ENCODE measurements around the gene IER5L. TPM values are rescaled to one million over a fixed set of nuclear protein-coding genes. Genes with fewer than 3 reads are reported as not detected.

Gene IER5L
- 4.9 TPM in 2 replicates for polyA plus RNA-seq (2011; rRNA removed)
- 4.7 and 6.5 TPM in 2 replicates for polyA minus RNA-seq (2011; rRNA and poly(A)+ RNA removed)

DNA sequence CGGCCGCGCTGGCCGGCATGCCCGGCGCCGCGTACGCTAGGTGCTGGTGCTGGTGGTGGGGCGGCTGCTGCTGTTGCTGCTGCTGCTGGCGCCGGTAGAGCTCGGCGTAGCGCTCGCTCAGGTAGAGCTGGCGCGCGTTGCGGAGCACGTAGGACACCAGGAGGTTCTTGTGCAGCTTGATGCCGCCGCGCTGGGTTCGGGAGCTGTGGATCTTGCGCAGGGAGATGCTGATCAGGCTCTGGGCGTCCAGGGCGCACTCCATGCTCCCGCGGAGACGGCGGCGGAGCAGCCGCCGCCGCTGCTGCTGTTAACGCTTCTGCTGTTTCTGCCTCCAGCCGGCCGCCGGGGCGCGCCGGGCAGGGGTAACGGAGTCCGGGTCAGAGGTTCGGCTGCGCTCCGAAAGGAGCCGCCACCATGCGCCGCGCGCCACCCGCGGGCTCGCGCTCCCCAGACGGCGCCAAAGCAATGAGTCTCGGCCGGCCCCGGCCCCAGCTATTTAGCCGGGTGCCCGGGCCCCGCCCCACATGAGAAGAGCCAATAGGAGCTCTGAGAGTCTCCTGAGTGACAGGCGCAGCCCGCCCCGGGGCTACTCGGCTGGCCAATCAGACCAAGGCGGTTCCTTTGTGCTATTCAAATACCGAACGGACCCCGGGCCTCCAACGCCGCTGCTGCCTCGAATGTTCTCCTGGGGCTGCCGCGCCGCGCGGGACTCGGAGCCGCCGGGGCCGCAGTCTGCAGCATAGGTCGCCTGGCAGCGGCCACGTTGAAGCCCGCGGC, at the start of gene IER5L:
TSS of gene IER5L (minus strand) at position 471 of the 777 bp plus-strand sequence. CDS start at position 262, 209 bp downstream.
- no peaks in the 10 kb centered on the region for H3K27me3 ChIP-seq (ENCODE audit: control insufficient read depth, insufficient read depth, low read length)
- H3K4me3 ChIP-seq (ENCODE audit: low read depth, low read length): peak within 1 kb of the TSS; percentile 91
- H3K27ac ChIP-seq (ENCODE audit: low read depth, low read length): peak within 1 kb of the TSS; percentile 61
- ChIA-PET POLR2A (interaction anchor here (0.5 to 2.2 kb wide), 62 partner anchors 11 to 862 kb away, joined by 3 to 44 read pairs (median 4); partner anchors contain the start of genes C9orf50 and NTMT1), CTCF (interaction anchor here (0.6 kb wide), 2 partner anchors 46 to 311 kb away, joined by 3 read pairs; no protein-coding TSS in a partner anchor)
- H3K9me3 ChIP-seq (ENCODE audit: control insufficient read depth, insufficient read depth, low read length): no peaks in the 10 kb centered on the region; the same call in 1 of the 2 replicates
- TF ChIP-seq, protein P1, sequence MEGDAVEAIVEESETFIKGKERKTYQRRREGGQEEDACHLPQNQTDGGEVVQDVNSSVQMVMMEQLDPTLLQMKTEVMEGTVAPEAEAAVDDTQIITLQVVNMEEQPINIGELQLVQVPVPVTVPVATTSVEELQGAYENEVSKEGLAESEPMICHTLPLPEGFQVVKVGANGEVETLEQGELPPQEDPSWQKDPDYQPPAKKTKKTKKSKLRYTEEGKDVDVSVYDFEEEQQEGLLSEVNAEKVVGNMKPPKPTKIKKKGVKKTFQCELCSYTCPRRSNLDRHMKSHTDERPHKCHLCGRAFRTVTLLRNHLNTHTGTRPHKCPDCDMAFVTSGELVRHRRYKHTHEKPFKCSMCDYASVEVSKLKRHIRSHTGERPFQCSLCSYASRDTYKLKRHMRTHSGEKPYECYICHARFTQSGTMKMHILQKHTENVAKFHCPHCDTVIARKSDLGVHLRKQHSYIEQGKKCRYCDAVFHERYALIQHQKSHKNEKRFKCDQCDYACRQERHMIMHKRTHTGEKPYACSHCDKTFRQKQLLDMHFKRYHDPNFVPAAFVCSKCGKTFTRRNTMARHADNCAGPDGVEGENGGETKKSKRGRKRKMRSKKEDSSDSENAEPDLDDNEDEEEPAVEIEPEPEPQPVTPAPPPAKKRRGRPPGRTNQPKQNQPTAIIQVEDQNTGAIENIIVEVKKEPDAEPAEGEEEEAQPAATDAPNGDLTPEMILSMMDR (IDR thresholded peaks at IDR 0.05; ENCODE audit: low read depth, low read length): no peak
- peak; percentile 88 for DNase-seq (ENCODE audit: low read depth, low spot score)

DNA sequence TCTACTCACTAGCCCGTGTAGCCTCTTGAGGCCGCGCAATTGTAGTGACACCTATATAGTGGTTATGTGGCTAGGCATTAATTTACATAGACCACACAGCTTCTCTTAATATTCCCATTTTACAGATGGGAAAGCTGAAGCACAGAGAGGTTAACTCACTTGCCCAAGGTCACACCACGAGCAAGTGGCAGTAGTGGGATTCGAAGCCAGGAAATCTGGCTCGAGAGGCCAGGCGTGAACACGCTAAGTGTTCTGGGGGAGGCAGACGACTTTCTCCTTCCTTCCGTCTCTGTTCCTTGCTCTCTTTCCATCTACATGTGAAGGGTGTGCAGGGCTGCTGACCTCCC, 49.8 kb upstream of the IER5L start:
- ChIA-PET POLR2A (interaction anchor here (0.7 kb wide), 1 partner anchor 10 kb away, joined by 3 read pairs; no protein-coding TSS in a partner anchor), CTCF (no interaction called here)
- H3K4me3 ChIP-seq (ENCODE audit: low read depth, low read length): no peak overlapping the region
- no peak for DNase-seq (ENCODE audit: low read depth, low spot score)
- no peak overlapping the region for H3K27ac ChIP-seq (ENCODE audit: low read depth, low read length)
- peaks cover 2% of the 10 kb centered on the region for H3K27me3 ChIP-seq (ENCODE audit: control insufficient read depth, insufficient read depth, low read length)
- H3K9me3 ChIP-seq (ENCODE audit: control insufficient read depth, insufficient read depth, low read length): peaks cover 3% of the 10 kb centered on the region
- TF ChIP-seq, protein P1 (IDR thresholded peaks at IDR 0.05; ENCODE audit: low read depth, low read length): no peak

DNA sequence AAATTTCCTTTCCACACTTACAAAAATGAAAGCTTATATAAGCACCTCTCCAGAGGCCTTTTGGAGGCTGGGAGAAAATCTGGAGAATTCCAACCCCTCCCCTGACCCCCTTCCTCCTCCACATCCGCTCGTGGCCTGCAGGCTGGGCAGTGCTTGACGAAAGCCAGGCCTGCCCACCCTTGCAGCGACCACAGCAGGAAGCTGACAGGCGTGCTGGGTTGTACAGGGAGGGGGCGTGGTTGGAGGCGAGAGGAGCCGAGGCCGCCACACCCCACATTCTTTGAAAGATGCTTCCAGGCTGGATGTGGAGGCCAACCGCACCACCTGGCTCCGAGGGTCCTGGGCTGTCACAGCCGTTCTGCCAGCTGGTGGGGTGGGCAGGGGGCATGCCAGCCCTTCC, 47.8 kb upstream of the IER5L start:
- Histone ChIP-seq H3K9me3 (ENCODE audit: control insufficient read depth, insufficient read depth, low read length) (no peaks in the 10 kb centered on the region; the same call in 1 of the 2 replicates), H3K4me3 (ENCODE audit: low read depth, low read length) (no peak overlapping the region), H3K27me3 (ENCODE audit: control insufficient read depth, insufficient read depth, low read length) (peaks cover 2% of the 10 kb centered on the region), H3K27ac (ENCODE audit: low read depth, low read length) (no peak overlapping the region)
- ChIA-PET CTCF (interaction anchor here (0.6 kb wide), 1 partner anchor 52 kb away, joined by 3 read pairs; no protein-coding TSS in a partner anchor), POLR2A (no interaction called here)
- TF ChIP-seq, protein P1 (IDR thresholded peaks at IDR 0.05; ENCODE audit: low read depth, low read length): no peak
- no peak for DNase-seq (ENCODE audit: low read depth, low spot score)

DNA sequence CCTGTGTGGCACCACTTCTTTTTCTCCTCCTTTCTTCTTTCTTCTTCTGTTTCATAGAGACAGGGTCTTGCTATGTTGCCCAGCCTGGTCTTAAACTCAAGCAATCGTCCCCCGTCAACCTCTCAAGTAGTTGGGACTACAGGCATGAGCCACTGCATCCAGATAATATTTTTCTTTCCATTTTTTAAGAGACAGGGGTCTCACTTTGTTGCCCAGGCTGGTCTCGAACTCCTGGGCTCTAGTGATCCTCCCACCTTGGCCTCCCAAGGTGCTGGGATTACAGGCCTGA, 47.4 kb upstream of the IER5L start:
- ChIA-PET CTCF (no interaction called here), POLR2A (interaction anchor here (0.7 kb wide), 1 partner anchor 90 kb away, joined by 4 read pairs; no protein-coding TSS in a partner anchor)
- H3K27ac ChIP-seq (ENCODE audit: low read depth, low read length): no peak overlapping the region
- no peaks in the 10 kb centered on the region; the same call in 1 of the 2 replicates for H3K9me3 ChIP-seq (ENCODE audit: control insufficient read depth, insufficient read depth, low read length)
- no peak overlapping the region for H3K4me3 ChIP-seq (ENCODE audit: low read depth, low read length)
- TF ChIP-seq, protein P1 (IDR thresholded peaks at IDR 0.05; ENCODE audit: low read depth, low read length): no peak
- H3K27me3 ChIP-seq (ENCODE audit: control insufficient read depth, insufficient read depth, low read length): peaks cover 2% of the 10 kb centered on the region
- DNase-seq (ENCODE audit: low read depth, low spot score): no peak
